Subcutaneous adipose tissue (tissue), 4 donors: Measurements from ENCODE around the gene NCK2. TPM values are rescaled to one million over a fixed set of nuclear protein-coding genes. Genes with fewer than 3 reads are reported as not detected.

Experiments used
- total RNA-seq, 4 donors: library from RNA; depleted of rRNA; stranded (reverse); fragments of >200 nt; gene quantifications; one replicate each; pipeline ENCODE4 v1.1.0, GENCODE V29; 2016
- TF ChIP-seq, protein P1 (sequence below): fragments of 450-650 bp; IDR thresholded peaks from one replicate; pipeline ENCODE4 v1.5.1; 2016; ENCODE audit warnings: low read depth, mild to moderate bottlenecking, control low read depth, antibody characterized with exemption, moderate library complexity

NCK2 gene
- total RNA-seq, 4 donors from 2014 or later = 24.3 to 35.2 (median 27.0) TPM

DNA sequence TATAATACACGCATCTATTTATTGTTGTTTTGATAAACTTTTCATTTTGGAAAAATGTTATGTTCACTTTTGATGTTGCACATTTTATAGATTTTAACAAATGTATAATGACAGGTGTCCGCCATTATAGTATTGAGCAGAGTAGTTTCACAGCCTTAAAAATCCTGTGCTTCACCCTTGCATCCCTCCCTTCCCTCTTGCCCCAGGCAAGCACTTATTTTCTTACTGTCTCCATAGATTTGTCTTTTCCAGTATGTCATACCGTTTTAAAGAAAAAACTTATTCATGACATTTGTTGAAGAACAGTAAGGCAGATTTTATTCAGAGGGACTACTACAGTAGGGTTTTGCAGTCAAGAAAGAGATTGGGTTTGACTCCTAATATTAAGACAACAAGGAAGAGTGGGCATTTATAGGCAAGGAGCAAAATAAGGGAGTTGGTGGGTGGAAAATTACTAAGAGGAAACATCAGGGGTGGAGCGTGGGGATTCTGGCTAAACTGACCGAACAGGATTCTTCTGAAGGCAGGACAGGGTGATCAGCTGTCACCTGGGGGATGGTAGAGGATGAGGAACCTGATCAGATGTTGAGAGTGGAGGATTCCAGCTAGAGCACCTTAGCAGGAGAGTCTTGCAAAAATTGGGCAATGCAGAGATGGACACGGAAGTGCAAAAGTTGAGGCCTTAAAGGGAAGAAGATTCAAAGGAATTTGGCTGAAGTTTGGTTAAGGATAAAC, 108.8 kb downstream of the NCK2 start:
- TF ChIP-seq, protein P1, sequence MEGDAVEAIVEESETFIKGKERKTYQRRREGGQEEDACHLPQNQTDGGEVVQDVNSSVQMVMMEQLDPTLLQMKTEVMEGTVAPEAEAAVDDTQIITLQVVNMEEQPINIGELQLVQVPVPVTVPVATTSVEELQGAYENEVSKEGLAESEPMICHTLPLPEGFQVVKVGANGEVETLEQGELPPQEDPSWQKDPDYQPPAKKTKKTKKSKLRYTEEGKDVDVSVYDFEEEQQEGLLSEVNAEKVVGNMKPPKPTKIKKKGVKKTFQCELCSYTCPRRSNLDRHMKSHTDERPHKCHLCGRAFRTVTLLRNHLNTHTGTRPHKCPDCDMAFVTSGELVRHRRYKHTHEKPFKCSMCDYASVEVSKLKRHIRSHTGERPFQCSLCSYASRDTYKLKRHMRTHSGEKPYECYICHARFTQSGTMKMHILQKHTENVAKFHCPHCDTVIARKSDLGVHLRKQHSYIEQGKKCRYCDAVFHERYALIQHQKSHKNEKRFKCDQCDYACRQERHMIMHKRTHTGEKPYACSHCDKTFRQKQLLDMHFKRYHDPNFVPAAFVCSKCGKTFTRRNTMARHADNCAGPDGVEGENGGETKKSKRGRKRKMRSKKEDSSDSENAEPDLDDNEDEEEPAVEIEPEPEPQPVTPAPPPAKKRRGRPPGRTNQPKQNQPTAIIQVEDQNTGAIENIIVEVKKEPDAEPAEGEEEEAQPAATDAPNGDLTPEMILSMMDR = no peak

DNA sequence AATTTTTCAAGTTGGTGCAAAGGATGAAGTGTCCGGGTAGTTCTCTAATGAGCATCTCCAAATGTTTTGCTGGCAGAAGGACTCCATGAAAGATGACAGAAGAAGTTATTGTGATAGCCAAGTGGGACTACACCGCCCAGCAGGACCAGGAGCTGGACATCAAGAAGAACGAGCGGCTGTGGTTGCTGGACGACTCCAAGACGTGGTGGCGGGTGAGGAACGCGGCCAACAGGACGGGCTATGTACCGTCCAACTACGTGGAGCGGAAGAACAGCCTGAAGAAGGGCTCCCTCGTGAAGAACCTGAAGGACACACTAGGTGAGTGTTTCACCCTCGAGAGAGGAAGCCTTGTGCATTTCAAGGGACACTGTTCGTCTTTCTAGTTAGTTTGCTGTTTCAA, 110.3 kb downstream of the NCK2 start:
- TF ChIP-seq, protein P1 = no peak

DNA sequence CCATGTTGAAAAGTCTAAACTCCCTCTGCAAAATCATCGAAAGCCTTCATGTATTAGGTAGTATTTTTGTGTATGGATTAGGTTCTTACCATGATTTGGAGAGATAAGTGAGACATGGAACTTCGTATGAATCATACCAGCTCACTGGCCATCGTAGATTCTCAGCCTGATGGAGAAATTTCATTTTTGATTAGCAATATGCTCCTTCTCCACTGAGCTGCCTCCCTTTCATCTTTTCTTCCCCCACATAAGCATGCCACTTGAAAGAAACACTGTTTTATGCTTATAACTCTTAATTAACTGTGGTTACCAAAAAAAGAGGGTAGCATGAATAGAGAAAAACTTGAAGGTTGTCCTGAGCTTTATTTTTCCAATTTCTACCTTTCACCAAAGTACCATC, 111.9 kb downstream of the NCK2 start:
- TF ChIP-seq, protein P1 = no peak

DNA sequence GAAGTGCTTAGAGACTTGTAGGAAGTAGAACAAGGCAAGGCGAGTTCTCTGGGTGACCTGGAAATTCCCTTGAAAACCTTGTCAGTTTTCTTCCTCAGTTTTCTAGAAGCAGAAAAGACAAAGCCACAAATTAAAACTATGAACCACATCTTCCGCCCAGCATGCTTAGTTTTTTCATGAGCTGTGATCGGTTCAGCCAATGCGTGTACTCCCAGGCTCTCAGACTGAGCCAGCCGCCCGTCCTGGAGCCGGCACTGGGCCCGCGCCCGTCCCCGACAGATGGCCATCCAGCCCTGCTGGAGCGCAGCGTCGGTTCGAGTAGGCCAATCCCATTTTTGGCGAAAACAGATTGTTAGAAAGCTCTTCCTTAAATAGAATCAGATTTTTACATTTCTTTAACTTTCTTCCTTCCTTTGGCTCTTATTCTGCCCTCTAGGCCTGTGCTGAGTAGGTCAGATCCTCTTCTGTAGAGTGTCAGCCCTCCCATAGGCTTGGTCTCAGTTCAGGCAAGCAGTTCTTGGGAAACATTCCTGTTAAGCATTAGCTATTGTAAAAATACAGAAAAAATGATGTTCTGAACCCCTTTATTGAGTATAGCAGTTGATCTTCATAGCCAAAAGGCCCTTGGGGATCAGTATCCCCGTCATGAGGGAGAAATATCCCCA, 112.5 kb downstream of the NCK2 start:
- TF ChIP-seq, protein P1 = no peak

DNA sequence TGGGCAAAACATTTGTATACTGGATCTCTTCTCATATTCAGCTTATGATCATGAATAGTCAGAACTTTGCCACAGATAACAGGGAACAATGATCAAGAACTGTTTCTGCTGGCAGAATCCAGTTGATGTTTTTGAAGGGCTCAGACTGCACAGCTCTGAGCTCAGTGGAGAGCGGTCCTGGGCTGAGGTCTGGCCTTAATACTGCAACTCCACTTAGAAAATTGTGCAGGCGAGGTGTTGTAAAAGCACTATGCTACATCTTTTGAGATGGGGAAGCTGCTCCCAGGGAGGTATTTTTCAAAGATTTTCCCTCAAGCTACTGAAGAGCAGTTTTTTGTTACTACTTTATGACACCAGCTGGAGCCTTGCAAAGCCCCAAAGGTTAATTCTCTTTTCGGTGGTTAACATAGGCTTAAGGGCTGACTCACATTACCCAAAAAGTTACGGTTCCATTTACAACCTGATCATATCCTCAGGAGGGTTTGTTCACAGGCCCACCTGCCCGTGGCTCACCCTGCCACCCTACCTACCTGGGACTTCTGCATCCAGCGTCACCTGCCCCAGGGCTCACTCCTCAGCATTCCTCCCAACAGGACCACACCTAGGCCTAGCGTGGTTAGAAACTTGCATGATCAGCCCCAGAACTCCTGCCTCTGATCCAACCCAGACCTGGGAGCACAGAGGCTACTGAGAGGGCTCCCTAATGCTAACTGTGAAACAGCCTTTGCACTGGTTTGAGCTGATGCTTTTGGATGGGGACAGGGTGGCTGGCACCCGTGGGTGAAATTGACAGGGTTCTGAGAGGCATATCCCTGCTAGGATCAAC, 114.4 kb downstream of the NCK2 start:
- TF ChIP-seq, protein P1 = no peak

DNA sequence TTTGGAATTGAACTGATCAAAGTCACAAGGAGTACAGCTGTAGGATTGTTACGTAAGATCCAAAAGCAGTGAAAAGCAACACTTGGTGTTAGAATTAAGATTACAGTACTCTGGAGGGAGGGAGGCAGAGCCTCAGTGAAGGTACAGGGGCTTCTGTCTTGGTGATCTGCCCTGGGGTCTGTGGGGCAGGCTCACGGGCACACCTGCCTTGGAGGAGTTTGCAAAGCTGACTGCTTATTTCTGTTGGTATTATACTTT, 114.9 kb downstream of the NCK2 start:
- TF ChIP-seq, protein P1 = no peak

DNA sequence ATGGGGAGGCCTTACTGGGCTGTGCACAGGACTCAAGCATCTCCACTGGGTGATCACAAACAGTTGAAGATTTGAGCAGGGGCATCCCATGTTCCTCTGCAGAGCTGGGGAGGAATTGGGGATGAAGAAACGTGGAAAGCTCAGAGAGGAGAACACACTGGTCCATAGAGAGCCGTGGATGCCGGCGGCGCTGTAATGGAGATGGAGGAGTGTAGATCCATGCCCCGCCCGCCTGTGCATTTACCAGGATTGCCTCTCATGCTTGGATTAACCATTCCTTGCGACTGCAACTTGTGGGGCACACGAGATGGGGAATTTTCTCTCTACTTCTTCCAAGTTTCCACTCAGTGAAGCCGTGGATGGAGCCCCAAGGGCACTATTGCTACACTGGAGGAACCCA, 115.9 kb downstream of the NCK2 start:
- TF ChIP-seq, protein P1 = no peak
